Endodermal cell (in vitro differentiated cells): ENCODE measurements around the gene TCP10L. TPM values are rescaled to one million over a fixed set of nuclear protein-coding genes. Genes with fewer than 3 reads are reported as not detected.

Experiments used
- DNase-seq: peaks from one replicate; pipeline ENCODE4 v3.0.0-alpha.2; 2017
- H3K27ac ChIP-seq: 2 replicates; pipeline ENCODE4 v1.5.1; 2013; ENCODE audit warnings: mild to moderate bottlenecking, low read depth, low read length, moderate library complexity
- H3K27me3 ChIP-seq: 2 replicates; pipeline ENCODE4 v1.6.1; 2013; ENCODE audit warnings: mild to moderate bottlenecking, low read length, moderate library complexity; ENCODE audit not compliant: insufficient read depth, control insufficient read depth, poor library complexity, severe bottlenecking
- H3K36me3 ChIP-seq: 2 replicates; pipeline ENCODE4 v1.7.0; 2013; ENCODE audit warnings: mild to moderate bottlenecking, low read length, moderate library complexity; ENCODE audit not compliant: control insufficient read depth, insufficient read depth
- H3K4me1 ChIP-seq: one replicate; pipeline ENCODE4 v1.7.0; 2013; ENCODE audit warnings: low read length; ENCODE audit not compliant: control insufficient read depth, insufficient read depth
- H3K4me3 ChIP-seq: 2 replicates; pipeline ENCODE4 v1.5.1; 2013; ENCODE audit warnings: mild to moderate bottlenecking, low read length, moderate library complexity
- H3K9ac ChIP-seq: 2 replicates; pipeline ENCODE4 v1.6.1; 2013; ENCODE audit warnings: mild to moderate bottlenecking, low read length, moderate library complexity; ENCODE audit not compliant: poor library complexity, severe bottlenecking; ENCODE audit errors: extremely low read depth
- H3K9me3 ChIP-seq: 2 replicates; pipeline ENCODE4 v1.6.1; 2013; ENCODE audit warnings: mild to moderate bottlenecking, low read length, moderate library complexity; ENCODE audit not compliant: control insufficient read depth
- H3K27ac Mint-ChIP-seq: 2 replicates; pipeline ENCODE4 v1.8.0; 2020; ENCODE audit warnings: mixed read lengths
- H3K27me3 Mint-ChIP-seq: 2 replicates; pipeline ENCODE4 v1.8.0; 2021; ENCODE audit warnings: mild to moderate bottlenecking, mixed read lengths; ENCODE audit not compliant: insufficient read depth
- H3K36me3 Mint-ChIP-seq: 2 replicates; pipeline ENCODE4 v1.8.0; 2020; ENCODE audit warnings: low read depth, mixed read lengths
- H3K4me1 Mint-ChIP-seq: 2 replicates; pipeline ENCODE4 v1.8.0; 2020; ENCODE audit warnings: mixed read lengths
- H3K4me3 Mint-ChIP-seq: 2 replicates; pipeline ENCODE4 v1.8.0; 2020; ENCODE audit warnings: mild to moderate bottlenecking, moderate library complexity, mixed read lengths
- H3K9me3 Mint-ChIP-seq: 2 replicates; pipeline ENCODE4 v1.8.0; 2020; ENCODE audit warnings: mild to moderate bottlenecking, mixed read lengths
- WGBS, 2 experiments: methylation state at CpG; one replicate each; pipeline versions ENCODE4 v1.1.5 to v1.1.7; 2013; ENCODE audit warnings: missing lambda C conversion rate in 2 of 2, mixed read lengths in 1 of 2; ENCODE audit not compliant: insufficient coverage in 1 of 2, insufficient read length in 1 of 2; 5-methylcytosine and 5-hydroxymethylcytosine counted together
- total RNA-seq, 2 donors: library from RNA; stranded (reverse); fragmentation: NEBNext Ultra II Directional in 1 of 2; extraction: Animal tissue kit (Norgen Biotek cat#: 25700) in 1 of 2; gene quantifications; 2 replicates in 1 of 2; 3 replicates in 1 of 2; pipeline ENCODE4 v1.2.1, GENCODE V29; 2021
- TF ChIP-seq, protein P1 (sequence below): fragments of 200-600 bp; sonication (generic); conservative IDR thresholded peaks from 2 replicates; pipeline ENCODE4 v1.5.0; 2021; ENCODE audit warnings: antibody characterized with exemption, mild to moderate bottlenecking

TCP10L gene
- total RNA-seq, 2 donors from 2014 or later = 0.95 to 1.4 TPM

DNA sequence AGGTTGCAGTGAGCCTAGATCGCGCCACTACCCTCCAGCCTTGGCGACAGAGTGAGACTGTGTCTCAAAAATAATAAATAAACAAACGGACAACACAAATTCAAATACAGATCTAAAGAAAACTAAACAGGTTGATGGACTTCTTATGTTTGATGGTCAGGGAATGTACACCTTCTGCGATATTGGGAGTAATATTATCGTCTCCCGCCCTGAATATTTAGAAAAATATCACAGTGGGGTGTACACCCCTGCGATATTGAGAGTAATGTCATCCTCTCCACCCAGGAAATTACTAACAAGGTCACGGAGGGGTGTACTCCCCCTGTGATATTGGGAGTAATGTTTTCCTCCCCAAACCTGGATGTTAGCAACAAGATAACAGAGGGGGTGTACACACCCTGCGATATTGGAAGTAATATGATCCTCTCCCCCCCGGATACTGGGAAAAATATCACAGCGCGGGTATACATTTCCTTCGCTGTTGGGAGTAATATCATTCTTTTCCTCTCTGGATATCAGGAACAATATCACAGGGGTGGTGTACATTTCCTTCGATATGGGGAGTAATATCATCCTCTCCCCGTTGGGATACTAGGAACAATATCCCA is 28.2 kb upstream of the TCP10L start:
- no peaks in the 10 kb centered on the region for H3K9me3 Mint-ChIP-seq
- peak overlapping the region; percentile 95 for H3K9ac ChIP-seq
- H3K4me3 Mint-ChIP-seq = peak overlapping the region; percentile 94
- no peak for DNase-seq
- no peak overlapping the region for H3K27ac ChIP-seq
- 93 to 100% methylated on average over 7 to 14 of the region's 16 CpGs for WGBS, 2 experiments
- peaks cover 5% of the 10 kb centered on the region for H3K27me3 Mint-ChIP-seq
- peak overlapping the region; percentile 100 for H3K4me3 ChIP-seq
- H3K36me3 Mint-ChIP-seq = peaks cover 12% of the 10 kb centered on the region
- H3K4me1 Mint-ChIP-seq = no peaks in the 10 kb centered on the region
- TF ChIP-seq, protein P1, sequence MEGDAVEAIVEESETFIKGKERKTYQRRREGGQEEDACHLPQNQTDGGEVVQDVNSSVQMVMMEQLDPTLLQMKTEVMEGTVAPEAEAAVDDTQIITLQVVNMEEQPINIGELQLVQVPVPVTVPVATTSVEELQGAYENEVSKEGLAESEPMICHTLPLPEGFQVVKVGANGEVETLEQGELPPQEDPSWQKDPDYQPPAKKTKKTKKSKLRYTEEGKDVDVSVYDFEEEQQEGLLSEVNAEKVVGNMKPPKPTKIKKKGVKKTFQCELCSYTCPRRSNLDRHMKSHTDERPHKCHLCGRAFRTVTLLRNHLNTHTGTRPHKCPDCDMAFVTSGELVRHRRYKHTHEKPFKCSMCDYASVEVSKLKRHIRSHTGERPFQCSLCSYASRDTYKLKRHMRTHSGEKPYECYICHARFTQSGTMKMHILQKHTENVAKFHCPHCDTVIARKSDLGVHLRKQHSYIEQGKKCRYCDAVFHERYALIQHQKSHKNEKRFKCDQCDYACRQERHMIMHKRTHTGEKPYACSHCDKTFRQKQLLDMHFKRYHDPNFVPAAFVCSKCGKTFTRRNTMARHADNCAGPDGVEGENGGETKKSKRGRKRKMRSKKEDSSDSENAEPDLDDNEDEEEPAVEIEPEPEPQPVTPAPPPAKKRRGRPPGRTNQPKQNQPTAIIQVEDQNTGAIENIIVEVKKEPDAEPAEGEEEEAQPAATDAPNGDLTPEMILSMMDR = no peak
- H3K9me3 ChIP-seq = no peaks in the 10 kb centered on the region
- no peaks in the 10 kb centered on the region for H3K4me1 ChIP-seq
- peaks cover 19% of the 10 kb centered on the region for H3K36me3 ChIP-seq
- H3K27me3 ChIP-seq = no peaks in the 10 kb centered on the region
- no peak overlapping the region for H3K27ac Mint-ChIP-seq

DNA sequence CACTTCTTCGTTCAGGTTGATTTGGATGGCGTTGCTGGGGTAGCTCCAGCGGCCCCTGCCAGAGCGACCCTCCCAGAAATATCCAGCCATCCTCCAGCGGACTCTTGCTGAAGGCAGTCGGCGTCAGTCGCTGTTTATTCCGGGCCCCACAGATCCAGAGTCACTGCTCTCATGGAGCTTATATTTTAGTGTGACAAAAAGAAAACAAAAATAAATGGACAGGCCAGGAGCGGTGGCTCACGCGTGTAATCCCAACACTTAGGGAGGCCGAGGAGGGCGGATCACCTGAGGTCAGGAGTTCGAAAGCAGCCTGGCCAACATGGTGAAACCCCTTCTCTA is 27.6 kb upstream of the TCP10L start:
- H3K27me3 Mint-ChIP-seq = peaks cover 3% of the 10 kb centered on the region
- peak overlapping the region; percentile 94 for H3K4me3 Mint-ChIP-seq
- peak overlapping the region; percentile 99 for H3K27ac Mint-ChIP-seq
- WGBS, 2 experiments = 15 to 20% methylated on average over 14 to 15 of the region's 15 CpGs
- peak overlapping the region; percentile 100 for H3K4me3 ChIP-seq
- DNase-seq = no peak
- peaks cover 21% of the 10 kb centered on the region for H3K36me3 ChIP-seq
- H3K9me3 Mint-ChIP-seq = no peaks in the 10 kb centered on the region
- peak overlapping the region; percentile 95 for H3K27ac ChIP-seq
- H3K4me1 Mint-ChIP-seq = no peaks in the 10 kb centered on the region
- H3K36me3 Mint-ChIP-seq = peaks cover 13% of the 10 kb centered on the region
- no peaks in the 10 kb centered on the region for H3K27me3 ChIP-seq
- H3K9me3 ChIP-seq = no peaks in the 10 kb centered on the region
- TF ChIP-seq, protein P1 = no peak
- peak overlapping the region; percentile 95 for H3K9ac ChIP-seq
- H3K4me1 ChIP-seq = no peaks in the 10 kb centered on the region

DNA sequence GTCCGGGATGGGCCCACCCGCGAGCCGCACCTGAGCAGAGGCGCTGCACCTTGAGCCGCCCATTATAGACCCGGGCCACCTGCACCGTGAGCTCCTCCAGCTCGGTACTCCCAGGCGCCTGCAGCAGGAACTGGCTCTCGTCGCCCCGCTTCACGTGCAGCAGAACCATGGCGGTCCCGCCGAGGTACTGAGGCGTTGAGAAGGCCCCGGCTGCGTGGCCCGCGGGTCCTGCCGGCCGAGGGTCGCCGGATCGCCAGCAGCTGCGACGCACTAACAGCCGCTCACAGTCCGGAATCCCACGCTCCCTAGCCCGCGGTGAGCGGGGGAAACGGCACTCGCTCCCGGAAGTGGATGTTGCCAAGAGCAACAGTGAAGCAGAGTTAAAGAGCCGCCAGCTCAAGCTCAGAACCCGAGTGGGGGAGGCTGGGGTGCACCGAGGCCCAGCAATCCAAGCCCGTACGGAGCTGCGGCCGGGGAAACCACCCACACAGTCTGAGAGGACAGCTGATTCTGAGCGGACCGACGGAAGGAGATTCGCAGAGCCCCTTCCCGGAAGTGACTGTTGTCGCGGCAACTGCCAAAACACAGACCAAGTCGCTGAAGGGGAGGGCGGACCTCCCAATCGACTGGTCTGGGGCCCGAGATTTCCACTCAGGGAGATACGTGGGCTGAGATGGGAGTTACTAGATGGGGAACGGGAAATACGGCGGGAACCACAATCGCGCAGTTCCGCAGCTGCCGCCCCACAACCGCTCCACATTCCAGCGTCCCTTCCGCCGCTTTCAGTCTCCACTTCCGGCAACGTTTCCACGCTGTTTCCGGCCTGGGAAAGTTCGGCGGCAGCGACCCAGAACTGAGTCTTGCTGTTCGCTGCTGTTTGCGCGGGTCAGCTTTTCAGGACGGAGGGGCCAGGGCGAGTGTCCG is 27.0 kb upstream of the TCP10L start, which contains the start of gene CFAP298:
Gene CFAP298, minus strand, starts transcription at position 303 of the 924 bp plus-strand sequence. Its CDS starts 134 bp downstream, at position 169.
- H3K4me1 Mint-ChIP-seq = no peaks in the 10 kb centered on the region
- H3K36me3 Mint-ChIP-seq = peaks cover 18% of the 10 kb centered on the region
- H3K27ac Mint-ChIP-seq = peak within 1 kb of the TSS; percentile 99
- WGBS, 2 experiments = 0% methylated on average over 38 to 81 of the region's 81 CpGs
- no peaks in the 10 kb centered on the region for H3K9me3 Mint-ChIP-seq
- peak within 1 kb of the TSS; percentile 100 for H3K4me3 ChIP-seq
- peak within 1 kb of the TSS; percentile 94 for H3K4me3 Mint-ChIP-seq
- peak; percentile 94 for DNase-seq
- H3K27me3 Mint-ChIP-seq = peaks cover 2% of the 10 kb centered on the region
- peak within 1 kb of the TSS; percentile 95 for H3K9ac ChIP-seq
- no peaks in the 10 kb centered on the region for H3K27me3 ChIP-seq
- TF ChIP-seq, protein P1 = no peak
- peak within 1 kb of the TSS; percentile 95 for H3K27ac ChIP-seq
- no peaks in the 10 kb centered on the region for H3K4me1 ChIP-seq
- no peaks in the 10 kb centered on the region for H3K9me3 ChIP-seq
- H3K36me3 ChIP-seq = peaks cover 27% of the 10 kb centered on the region
